Common myeloid progenitor, CD34-positive (primary cell): Measurements from ENCODE around the gene DIP2C.
"Not testable (repeated sequence)": the region's sequence is repeated elsewhere in the genome, so short reads cannot be mapped to it uniquely, and the experiment has no call there.

ENCODE experiments used
- CTCF ChIA-PET: fragments of 350-600 bp; sonication (Branson Sonifier 250); formaldehyde crosslinking; loops from one replicate; lab custom pipeline; 2021; ENCODE audit warnings: antibody characterized with exemption; lab: Charles Lee
- POLR2A ChIA-PET: fragments of 350-600 bp; sonication (Branson Sonifier 250); formaldehyde crosslinking; loops from one replicate; lab custom pipeline; 2021; ENCODE audit warnings: antibody characterized with exemption; lab: Charles Lee
- DNase-seq, 3 donors: peaks; one replicate each; pipeline versions ENCODE4 v3.0.0 to v3.0.0-alpha.2; 2013
- H3K27ac ChIP-seq, 2 experiments: 1 replicate in 1 of 2; 2 replicates in 1 of 2; pipeline ENCODE4 v1.7.0; 2013; ENCODE audit warnings: inconsistent platforms in 2 of 2, low read length in 2 of 2, mild to moderate bottlenecking in 2 of 2, low read depth in 1 of 2, moderate library complexity in 1 of 2; ENCODE audit not compliant: severe bottlenecking in 2 of 2, insufficient read depth in 1 of 2, poor library complexity in 1 of 2
- H3K27me3 ChIP-seq, 5 experiments: replicated peaks in 2 of 5; 1 replicate in 3 of 5; 2 replicates in 2 of 5; pipeline versions ENCODE4 v1.6.1 to v1.7.0; 2013; ENCODE audit warnings: low read length in 4 of 5, mild to moderate bottlenecking in 2 of 5, moderate library complexity in 2 of 5, inconsistent platforms in 1 of 5; ENCODE audit not compliant: insufficient read depth in 5 of 5, control insufficient read depth in 4 of 5
- H3K36me3 ChIP-seq, 4 experiments: 1 replicate in 2 of 4; 2 replicates in 2 of 4; pipeline versions ENCODE4 v1.6.1 to v1.7.0; 2013; ENCODE audit warnings: low read length in 3 of 4, control low read depth in 1 of 4, mild to moderate bottlenecking in 1 of 4; ENCODE audit not compliant: control insufficient read depth in 4 of 4, insufficient read depth in 4 of 4
- H3K4me1 ChIP-seq, 4 experiments: 1 replicate in 3 of 4; 2 replicates in 1 of 4; pipeline versions ENCODE4 v1.6.1 to v1.7.1; 2013; ENCODE audit warnings: low read length in 3 of 4, mild to moderate bottlenecking in 3 of 4, control low read depth in 1 of 4, inconsistent platforms in 1 of 4, moderate library complexity in 1 of 4; ENCODE audit not compliant: control insufficient read depth in 4 of 4, insufficient read depth in 4 of 4; ENCODE audit errors: control extremely low read depth in 1 of 4
- H3K4me3 ChIP-seq, 7 experiments: 1 replicate in 4 of 7; 2 replicates in 3 of 7; pipeline versions ENCODE4 v1.5.1 to v1.7.0; 2013; ENCODE audit warnings: mild to moderate bottlenecking in 7 of 7, low read length in 6 of 7, moderate library complexity in 6 of 7, inconsistent platforms in 2 of 7, low read depth in 2 of 7, control low read depth in 1 of 7; ENCODE audit not compliant: insufficient read depth in 4 of 7, control insufficient read depth in 1 of 7; ENCODE audit errors: extremely low read depth in 1 of 7
- H3K9me3 ChIP-seq, 5 experiments: 1 replicate in 4 of 5; 2 replicates in 1 of 5; pipeline versions ENCODE4 v1.6.1 to v1.7.1; 2013; ENCODE audit warnings: low read length in 4 of 5, mild to moderate bottlenecking in 2 of 5, inconsistent platforms in 1 of 5, low read depth in 1 of 5, moderate library complexity in 1 of 5; ENCODE audit not compliant: control insufficient read depth in 4 of 5, insufficient read depth in 2 of 5; ENCODE audit errors: control extremely low read depth in 1 of 5
- WGBS: methylation state at CpG from one replicate; pipeline ENCODE4 v1.1.5; 2013; ENCODE audit not compliant: insufficient coverage; 5-methylcytosine and 5-hydroxymethylcytosine counted together

Gene DIP2C

GRCh38 chr10:352476-353235 is 336.8 kb downstream of the DIP2C start:
- H3K4me1 ChIP-seq: no peaks in the 10 kb centered on the region
- no peak for DNase-seq
- H3K36me3 ChIP-seq: no peaks in the 10 kb centered on the region
- H3K27me3 ChIP-seq: peaks cover 0 to 4% (median 0%) of the 10 kb centered on the region in 5 experiments
- no peak overlapping the region for H3K4me3 ChIP-seq
- no peaks in the 10 kb centered on the region for H3K9me3 ChIP-seq
- WGBS: 96% methylated on average over 21 of the region's 21 CpGs
- ChIA-PET CTCF (no interaction called here), POLR2A (no interaction called here)
- H3K27ac ChIP-seq: no peak overlapping the region

GRCh38 chr10:351770-352334 is 337.6 kb downstream of the DIP2C start:
- POLR2A ChIA-PET: no interaction called here

GRCh38 chr10:350981-351501 is 338.4 kb downstream of the DIP2C start:
- no peak for DNase-seq
- Histone ChIP-seq H3K4me3 (no peak overlapping the region), H3K27me3 (peaks cover 0 to 4% (median 0%) of the 10 kb centered on the region in 5 experiments), H3K27ac (no peak overlapping the region), H3K36me3 (no peaks in the 10 kb centered on the region), H3K4me1 (no peaks in the 10 kb centered on the region), H3K9me3 (no peaks in the 10 kb centered on the region)
- CTCF ChIA-PET: no interaction called here
- 95% methylated on average over 34 of the region's 35 CpGs for WGBS
- POLR2A ChIA-PET: no interaction called here

More at GRCh38 chr10:351770-352334, 337.6 kb downstream of the DIP2C start:
- Histone ChIP-seq H3K27ac (no peak overlapping the region), H3K4me3 (no peak overlapping the region), H3K27me3 (peaks cover 0 to 4% (median 0%) of the 10 kb centered on the region in 5 experiments), H3K36me3 (no peaks in the 10 kb centered on the region), H3K4me1 (no peaks in the 10 kb centered on the region), H3K9me3 (no peaks in the 10 kb centered on the region)
- CTCF ChIA-PET: no interaction called here
- peak in 2 of 3 donors; percentile 3 to 5 for DNase-seq
- WGBS: 86% methylated on average over 9 of the region's 13 CpGs

- no peaks in the 10 kb centered on the region for H3K36me3 ChIP-seq
- 97% methylated on average over 24 of the region's 24 CpGs for WGBS
Observed at GRCh38 chr10:349081-349480, 340.4 kb downstream of the DIP2C start.

GRCh38 chr10:348456-348855 is 341.0 kb downstream of the DIP2C start:
- ChIA-PET POLR2A (no interaction called here), CTCF (interaction anchor here (1.0 kb wide), 1 partner anchor 11 kb away, joined by 4 read pairs; no protein-coding TSS in a partner anchor)
- H3K27me3 ChIP-seq: peaks cover 0 to 2% (median 0%) of the 10 kb centered on the region in 5 experiments
- no peak for DNase-seq
- no peak overlapping the region for H3K27ac ChIP-seq
- 97% methylated on average over 17 of the region's 17 CpGs for whole genome bisulfite sequencing
- H3K9me3 ChIP-seq: no peaks in the 10 kb centered on the region
- no peaks in the 10 kb centered on the region for H3K36me3 ChIP-seq
- H3K4me1 ChIP-seq: no peaks in the 10 kb centered on the region
- H3K4me3 ChIP-seq: no peak overlapping the region

More at GRCh38 chr10:349081-349480, 340.4 kb downstream of the DIP2C start:
- CTCF ChIA-PET: interaction anchor here (1.0 kb wide), 1 partner anchor 11 kb away, joined by 4 read pairs; no protein-coding TSS in a partner anchor
- no peaks in the 10 kb centered on the region for H3K4me1 ChIP-seq
- peaks cover 0 to 1% (median 0%) of the 10 kb centered on the region in 5 experiments for H3K27me3 ChIP-seq
- POLR2A ChIA-PET: no interaction called here
- no peak overlapping the region for H3K4me3 ChIP-seq
- H3K9me3 ChIP-seq: no peaks in the 10 kb centered on the region
- DNase-seq: no peak
- no peak overlapping the region for H3K27ac ChIP-seq

GRCh38 chr10:347774-348173 is 341.7 kb downstream of the DIP2C start:
- H3K9me3 ChIP-seq, POLR2A ChIA-PET, H3K36me3 ChIP-seq, CTCF ChIA-PET, H3K27me3 ChIP-seq, H3K27ac ChIP-seq, H3K4me3 ChIP-seq, H3K4me1 ChIP-seq, DNase-seq: not testable (repeated sequence)
- WGBS: 90% methylated on average over 23 of the region's 34 CpGs

- H3K36me3 ChIP-seq, H3K9me3 ChIP-seq, CTCF ChIA-PET, H3K27ac ChIP-seq, DNase-seq, H3K4me3 ChIP-seq, H3K27me3 ChIP-seq, H3K4me1 ChIP-seq, POLR2A ChIA-PET: not testable (repeated sequence)
- WGBS: 85% methylated on average over 13 of the region's 33 CpGs
Observed at GRCh38 chr10:347190-347589, 342.3 kb downstream of the DIP2C start.
